Epidermal melanocyte (primary cell): Measurements from ENCODE around the gene MPPED1.

Experiments used
- DNase-seq: peaks from one replicate; pipeline ENCODE4 v3.0.0; 2011; ENCODE audit warnings: low spot score; ENCODE audit not compliant: insufficient read length

Gene MPPED1

DNA sequence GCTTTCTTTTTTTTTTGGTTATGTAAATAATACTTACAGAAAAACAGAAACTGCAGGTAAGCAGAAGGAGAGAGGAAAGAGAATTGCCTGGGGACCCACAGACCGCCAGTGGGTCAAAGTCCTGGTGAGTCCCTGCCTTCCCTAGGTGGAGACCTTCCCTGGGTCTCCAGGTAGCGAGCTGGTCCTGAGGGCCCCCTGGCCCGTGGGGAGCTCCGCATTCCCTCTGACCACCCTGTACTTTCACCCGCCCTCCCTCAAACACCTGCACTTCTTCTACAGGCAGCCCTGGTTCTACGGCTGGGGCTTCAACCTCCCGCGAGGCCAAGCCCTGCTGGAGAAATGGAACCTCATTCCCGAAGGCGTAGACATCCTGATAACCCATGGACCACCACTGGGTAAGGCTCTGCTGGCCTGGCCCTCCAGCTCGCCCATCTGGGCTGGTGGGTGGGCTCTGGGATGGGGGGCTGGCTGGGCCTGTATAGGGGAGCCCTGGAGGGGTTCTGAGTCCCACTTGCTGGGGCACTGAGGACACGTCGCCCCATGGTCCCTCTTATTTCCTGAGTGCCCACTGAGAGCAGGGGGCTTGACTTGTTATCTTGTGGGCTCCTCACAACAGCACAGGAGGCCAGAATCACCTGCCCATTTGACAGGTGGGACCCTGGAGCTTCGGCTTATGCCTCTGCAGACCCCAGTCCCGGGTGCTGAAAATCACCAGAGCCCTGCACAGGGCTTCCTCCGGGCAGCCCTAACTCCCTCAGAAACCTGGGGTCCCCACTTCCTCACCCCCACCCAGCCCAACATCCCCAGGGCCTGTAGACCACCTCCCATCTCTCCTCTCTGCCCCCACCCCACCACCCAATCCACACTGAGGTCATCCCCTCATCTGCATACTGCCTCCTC is 86.4 kb downstream of the MPPED1 start:
- DNase-seq, result no peak

DNA sequence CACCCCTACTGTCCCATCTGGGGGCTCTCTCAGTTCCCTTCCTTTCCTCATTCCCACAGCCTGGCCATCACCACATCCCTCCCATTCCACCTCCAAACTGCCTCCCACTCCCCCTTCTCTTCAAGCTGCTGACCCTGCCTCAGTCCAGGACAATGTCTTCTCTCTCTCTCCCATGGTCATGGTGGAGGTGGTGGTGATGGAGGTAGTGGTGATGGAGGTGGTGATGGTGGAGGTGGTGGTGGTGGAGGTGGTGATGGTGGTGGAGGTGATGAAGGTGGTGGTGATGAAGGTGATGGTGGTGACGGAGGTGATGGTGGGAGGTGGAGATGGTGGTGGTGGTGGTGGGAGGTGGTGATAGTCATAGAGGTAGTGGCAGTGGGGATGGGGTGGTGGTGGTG is 87.0 kb downstream of the MPPED1 start:
- DNase-seq, result no peak

DNA sequence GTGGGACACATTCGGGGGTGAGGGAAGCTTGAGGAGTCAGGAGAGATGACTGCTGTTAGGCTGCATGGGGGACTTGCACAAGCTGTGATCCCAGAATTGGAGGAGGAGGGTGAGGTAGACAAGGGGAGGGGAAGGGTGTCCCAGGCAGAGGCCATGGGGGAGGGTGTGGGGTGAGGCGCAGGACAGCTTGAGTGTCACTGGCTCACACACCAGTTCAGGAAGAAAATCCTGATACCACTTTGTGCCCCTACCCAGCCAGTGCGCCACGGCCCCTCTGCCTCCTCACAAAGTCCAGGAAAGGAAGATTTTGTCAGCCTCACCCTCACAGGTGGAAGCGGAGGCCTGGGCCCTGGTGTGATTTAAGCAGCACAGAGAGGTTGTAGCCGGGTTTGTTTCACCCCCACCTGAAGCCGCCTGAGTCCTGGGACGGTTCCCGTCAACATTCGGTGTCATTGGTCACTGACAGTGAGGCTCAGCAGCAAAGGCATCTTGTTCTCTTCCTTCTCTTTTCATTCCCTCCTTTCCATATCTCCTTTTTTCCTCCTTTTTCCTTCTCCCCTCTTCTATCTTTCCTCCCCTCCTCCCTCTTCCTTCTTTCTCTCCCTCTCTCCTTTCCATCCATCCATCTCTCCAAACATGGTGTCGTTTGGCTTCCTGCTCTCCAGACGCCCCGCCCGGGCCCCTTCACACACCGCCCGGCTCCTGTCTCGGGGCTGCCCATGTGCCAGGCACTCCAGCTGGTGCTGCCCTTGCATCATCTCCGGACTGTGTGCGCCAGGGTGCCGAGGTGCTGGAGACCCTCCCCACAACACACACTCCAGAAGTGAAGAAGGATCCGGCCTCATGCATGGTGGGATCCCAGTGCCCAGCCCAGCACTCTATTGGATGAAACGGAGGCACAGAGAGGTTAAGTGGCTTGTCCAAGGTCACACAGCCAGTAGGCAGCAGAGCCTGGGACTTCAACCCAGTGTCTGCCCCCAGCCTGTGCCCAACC is 89.3 kb downstream of the MPPED1 start:
- no peak for DNase-seq

DNA sequence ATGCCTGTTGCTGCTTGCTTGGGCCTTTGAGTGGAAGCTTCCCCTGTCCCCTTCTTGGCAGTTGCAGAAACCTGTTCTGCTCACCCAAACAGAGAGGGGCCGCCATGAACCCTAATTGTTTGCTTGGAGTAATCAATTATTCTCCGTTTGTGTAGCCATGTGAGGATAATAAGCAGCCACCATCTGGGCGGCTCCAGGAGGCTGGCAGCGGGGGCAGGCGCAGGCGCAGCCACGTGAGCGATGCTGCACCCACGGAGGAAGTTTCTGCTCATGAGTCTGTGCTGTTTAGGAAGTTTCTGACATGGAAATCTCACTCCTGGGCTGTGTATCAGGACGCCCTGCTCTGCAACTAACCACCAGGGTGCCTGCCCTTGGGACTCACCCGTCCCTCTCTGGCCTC is 90.1 kb downstream of the MPPED1 start:
- no peak for DNase-seq

DNA sequence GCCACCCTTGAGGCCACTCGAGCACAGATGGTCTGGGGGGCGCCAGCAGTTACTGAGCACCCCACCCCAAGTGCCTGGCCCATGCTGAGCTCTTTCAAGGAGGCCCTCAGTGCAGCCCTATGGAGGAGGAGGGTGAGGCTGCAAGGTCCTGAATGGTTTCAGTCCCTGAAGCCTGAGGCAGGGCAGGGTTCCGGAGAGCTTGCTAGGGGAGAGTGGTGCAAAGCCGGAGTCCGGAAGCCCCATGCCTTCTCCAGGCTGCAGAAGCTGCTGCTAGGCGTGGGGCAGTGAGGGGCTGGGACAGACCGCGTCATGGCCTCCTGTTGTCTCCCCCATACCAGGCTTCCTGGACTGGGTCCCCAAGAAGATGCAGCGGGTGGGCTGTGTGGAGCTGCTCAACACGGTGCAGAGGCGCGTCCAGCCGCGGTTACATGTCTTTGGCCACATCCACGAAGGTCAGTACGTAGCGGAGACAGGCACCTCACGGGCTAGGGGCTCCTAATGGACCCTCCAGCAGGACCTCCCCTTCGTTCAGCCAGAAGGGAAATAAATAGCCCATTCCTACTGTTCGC is 90.6 kb downstream of the MPPED1 start:
- DNase-seq, result no peak

DNA sequence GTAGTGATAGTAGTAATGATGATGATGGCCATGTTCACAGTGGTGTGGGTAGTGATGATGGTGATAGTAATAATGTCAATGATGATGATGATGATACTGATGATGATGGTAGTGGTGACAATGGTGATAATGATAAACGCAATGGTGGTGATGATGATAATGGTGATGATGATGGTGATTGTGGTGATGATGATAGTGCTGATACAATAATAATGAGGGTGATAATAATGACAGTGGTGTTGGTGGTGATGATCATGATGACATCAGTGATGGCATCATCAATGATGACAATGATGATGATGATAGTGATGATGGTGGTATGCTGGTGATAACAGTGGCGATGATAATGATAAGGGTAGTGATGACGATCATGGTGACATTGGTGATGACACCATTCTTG is 92.3 kb downstream of the MPPED1 start:
- no peak for DNase-seq

DNA sequence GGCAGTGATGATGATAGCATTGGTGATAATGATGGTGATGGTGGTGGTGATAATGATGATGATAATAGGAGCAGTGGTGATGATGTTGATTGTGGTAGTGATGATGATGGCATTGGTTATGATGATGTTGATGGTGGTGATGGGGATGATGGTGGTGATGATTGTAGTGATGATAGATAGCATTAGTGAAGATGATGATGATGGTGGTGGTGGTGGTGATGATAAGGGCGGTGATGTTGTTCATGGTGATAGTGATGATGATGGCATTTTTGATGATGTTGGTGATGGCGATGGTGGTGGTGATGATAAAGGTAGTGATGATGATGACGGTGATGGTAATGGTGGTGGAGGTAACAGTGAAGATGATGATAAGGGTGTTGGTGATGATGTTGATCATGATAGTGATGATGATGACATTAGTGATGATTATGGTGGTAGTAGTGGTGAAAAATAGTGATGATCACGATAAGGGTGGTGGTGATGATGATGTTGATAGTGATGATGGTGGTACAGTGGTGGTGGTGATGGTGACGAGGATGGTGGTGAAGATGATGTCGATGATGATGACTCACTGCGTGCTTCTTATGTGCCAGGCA is 93.0 kb downstream of the MPPED1 start:
- no peak for DNase-seq

DNA sequence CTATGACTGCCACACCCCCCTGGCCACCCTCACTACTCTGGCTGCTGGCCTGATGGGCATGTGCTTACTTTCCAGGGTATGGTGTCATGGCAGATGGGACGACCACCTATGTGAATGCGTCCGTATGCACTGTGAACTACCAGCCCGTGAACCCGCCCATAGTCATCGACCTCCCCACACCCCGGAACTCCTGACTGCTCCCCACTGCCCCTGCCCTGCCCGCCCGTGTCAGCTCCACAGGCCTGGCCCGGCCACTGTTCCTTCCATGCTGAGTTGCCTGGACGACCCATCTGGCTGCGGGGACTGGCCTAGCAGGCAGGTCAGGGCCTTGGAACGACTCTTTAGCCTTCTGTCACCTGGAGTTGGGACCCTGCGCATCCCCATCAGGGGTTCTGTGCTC is 93.6 kb downstream of the MPPED1 start:
- no peak for DNase-seq

DNA sequence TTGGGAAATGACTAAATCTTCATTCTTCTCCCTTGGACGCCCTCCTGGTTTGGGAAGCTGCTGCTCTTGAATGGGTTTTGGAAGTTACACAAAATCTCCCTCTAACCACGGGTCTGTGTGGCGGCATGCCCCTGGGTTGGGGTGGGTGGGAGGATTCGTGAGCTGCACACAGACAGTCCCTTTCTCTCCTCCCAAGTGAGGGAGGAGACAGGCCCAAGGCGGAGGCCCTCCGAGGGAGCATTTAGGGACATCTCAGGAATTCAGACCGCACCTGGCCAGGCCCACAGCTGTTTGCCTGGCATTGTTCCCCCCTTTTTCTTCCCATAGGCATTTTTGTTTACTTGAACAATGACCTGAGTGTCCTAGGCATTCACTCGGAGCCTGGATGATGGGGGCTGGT is 94.1 kb downstream of the MPPED1 start:
- DNase-seq, result no peak

DNA sequence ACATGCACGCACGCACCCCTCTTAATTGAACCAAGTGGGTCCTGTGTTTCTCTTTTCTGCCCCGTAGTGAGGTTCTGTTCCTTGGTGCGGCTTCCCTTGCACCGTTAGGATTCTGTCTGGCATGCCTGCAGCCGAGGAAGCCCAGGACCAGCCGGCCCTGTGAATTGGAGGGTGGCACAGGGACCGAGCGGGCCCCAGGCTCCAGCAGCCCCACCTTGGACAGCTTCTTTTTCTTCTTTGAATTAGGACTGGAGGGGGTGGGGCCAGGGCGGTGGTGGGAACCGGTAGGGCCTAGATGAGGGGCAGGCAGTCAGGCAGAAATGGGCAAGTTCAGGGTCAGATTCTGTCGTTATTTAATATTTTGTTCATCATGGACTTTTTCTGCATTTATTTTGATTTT is 94.7 kb downstream of the MPPED1 start:
- no peak for DNase-seq

DNA sequence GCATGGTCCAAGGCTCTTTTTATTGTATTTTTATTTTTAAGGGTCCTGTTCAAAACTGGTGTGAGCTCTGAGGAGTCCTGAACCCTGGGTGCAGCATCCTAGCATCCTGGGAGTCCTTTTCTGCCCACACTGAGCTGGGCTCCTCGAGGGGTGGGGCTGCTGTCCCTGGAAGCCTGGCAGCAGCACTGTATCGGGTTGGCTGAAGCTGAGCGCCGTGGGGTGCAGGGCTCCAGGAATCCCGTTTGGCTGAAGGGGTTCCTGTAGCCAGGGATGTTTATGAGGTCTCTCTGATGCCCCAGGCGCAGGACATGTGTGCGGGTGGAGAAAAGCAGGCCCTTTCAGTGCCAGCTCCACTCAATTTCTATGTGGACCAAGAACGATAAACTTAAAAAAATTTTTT is 95.4 kb downstream of the MPPED1 start:
- DNase-seq, result no peak

DNA sequence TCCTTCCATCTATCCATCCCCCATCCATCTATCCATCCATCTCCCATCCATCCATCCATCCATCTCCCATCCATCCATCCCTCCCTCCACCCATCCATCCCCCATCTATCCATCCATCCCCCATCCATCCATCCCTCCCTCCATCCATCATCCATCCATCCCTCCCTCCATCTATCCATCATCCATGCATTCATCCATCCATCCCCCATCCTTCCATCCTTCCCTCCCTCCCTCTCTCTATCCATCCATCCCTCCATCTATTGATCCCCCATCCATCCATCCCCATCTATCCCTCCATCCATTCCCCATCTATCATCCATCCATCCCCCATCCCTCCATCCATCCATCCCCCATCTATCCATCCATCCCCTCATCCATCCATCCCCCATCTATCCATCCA is 96.7 kb downstream of the MPPED1 start:
- no peak for DNase-seq

DNA sequence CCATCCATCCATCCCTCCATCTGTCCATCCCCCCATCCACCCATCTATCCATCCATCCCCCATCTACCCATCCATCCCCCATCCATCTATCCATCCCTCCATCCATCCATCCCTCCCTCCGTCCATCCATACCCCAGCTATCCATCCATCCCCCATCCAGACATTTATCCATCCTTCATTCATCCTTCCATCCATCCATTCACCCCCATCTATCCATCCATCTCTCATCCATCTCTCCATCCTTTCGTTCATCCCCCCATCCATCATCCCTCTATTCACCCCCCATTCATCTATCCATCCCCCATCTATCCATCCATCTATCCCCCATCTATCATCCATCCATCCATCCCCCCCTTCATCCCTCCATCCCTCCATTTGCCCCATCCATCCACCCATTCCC is 97.5 kb downstream of the MPPED1 start:
- no peak for DNase-seq

DNA sequence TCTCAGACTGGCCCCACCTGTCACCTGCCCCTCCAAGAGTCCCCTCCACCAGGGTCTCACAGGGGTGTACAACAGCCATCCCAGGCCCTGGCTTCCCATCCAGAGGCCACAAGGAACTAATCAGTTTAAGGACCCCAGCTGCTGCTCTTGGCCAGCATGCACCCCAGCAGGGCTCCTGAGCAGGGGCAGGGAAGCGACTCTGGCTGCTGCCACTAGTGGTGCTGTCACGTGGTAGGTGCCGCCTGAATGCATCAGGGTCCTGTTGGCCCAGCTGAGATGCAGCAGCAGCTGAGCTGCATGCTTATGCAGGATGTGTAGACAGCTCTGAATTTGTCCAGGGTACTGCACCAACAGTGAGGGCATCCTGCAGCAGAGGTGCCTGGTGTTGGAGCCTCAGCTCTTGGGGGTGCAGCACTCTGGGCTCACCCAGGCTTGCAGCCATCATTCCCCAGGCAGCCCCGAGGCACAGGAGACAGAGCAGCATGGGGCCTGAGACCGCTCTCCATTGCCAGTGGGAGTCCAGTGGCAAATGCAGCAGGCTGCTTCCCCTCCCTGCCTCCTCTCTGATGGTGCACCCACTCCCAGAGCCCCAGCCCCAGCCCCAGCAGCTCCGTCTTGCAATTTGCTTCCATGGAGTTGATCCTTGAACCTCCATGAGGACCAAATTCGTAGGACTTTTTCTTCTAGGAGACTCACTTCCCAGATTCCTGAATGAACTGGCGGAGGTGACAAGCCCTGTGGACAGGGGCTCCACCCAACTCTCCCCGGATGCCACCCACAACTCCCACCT is 98.7 kb downstream of the MPPED1 start:
- no peak for DNase-seq

DNA sequence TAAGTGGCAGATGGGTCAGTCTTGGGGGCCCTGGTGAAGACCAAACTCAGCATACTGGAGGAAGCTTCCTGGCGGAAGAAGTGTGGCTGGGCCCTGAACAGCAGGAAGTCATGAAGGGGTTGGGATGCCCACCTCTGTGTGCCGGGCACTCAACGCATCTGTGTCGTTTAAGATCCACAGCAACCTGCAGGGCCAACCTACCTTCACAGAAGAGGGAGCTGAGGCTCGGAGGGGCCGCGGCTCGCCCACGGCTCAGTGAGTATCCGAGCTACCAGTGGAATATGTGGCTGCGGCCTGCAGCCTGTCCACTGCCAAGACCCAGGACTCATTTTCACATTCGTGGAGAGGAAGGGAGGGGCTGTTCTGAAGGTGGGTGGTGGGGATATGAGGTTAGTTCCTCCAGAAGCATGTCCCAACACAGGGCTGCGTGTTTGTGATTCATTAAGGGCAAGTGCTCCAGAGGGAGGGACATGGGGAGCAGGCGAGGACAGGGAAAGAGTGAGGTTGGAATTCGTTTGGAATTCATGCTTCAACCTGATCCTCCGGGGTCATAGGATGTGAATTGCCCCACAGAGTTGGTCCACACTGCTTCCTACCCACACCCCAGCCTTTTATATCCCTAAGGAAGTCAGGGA is 99.6 kb downstream of the MPPED1 start:
- DNase-seq, result no peak

DNA sequence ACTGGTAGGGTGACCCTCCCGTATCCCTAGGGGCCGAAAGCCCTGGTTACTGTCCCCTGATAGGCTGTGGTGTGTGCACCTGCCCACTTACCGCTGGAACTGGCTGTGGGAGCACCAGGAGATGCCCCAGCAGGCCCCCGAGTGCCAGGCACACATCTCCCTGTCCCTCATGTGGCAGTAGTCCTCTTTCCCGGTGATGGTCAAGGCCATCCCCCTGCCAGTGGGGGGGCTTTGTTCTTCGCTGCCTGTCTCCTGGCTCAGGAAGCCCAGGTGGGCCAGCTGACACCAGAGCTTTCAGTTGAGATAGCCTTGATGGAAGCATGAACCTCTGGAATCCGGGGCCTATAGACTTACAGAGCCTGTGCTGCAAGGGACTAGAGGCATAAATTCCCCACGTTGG is 100.5 kb downstream of the MPPED1 start:
- DNase-seq, result no peak

DNA sequence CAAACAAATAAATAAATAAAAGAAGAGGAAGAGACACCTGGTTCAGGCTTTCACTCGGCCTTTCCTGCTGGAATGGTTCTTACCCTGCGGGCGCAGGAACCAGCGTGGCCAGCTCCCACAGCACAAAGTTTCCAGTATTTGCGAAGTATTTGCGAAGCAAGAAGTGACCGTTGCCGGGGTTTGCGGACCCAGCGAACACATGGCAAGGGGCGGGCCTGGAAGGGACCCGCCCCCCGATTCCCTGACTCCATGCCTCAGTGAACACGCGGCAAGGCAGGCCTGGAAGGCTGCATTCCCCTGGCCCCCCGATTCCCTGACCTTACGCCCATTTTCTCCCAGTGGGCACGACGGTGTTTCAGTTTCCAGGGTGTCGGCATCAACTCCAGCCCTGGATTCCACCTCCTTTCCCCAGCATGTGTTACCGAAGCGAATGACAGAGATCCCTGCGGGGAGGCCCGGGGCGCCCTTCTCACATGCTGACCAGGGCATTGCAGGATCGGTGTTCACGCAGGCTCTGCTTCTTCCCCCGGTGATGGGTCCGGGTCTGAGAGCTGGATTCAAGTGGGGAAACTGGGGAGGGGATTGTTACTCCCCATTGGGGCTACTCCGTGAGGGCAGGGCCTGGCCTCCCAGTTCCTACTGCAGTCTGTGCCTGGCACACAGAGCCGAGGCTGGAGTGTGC is 102.8 kb downstream of the MPPED1 start:
- DNase-seq, result no peak

DNA sequence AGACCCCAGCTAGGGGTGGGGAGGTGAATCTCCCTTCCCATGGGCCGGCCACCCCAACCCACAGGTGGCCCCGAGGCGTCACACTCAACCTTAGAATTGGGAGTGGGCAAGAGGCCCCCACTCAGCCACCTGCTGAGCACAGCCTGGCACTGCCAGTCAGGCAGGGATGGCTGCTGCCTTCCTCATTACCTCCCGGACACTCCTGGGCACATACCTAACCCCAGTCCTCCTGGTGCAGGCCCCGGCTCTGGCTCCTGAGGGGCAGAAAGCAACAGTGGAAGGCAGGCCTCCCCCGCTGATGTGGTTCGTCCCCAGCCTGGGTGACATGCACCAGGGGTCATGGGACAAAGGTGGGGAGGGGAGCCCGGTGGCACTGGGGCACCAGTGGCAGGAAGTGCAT is 103.6 kb downstream of the MPPED1 start:
- no peak for DNase-seq

DNA sequence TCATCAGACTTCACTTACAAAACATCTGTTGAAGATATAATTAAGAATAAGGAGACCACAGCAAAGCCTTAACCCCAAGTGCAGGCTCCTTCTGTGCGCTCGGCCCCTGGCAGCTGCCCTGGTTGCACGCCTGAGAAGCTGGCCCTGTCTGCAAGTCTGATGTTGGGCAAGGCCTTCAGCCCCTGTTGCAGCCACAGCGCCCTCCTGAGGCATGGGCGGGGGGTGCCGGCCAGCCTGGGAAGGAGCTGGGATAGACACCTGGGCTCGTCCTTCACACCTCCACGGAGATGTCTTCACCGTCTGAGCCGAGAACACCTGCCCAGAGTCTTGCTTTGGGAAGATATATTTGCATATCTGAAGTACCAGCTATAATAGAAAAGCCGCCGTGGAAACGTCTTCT is 104.1 kb downstream of the MPPED1 start:
- no peak for DNase-seq

DNA sequence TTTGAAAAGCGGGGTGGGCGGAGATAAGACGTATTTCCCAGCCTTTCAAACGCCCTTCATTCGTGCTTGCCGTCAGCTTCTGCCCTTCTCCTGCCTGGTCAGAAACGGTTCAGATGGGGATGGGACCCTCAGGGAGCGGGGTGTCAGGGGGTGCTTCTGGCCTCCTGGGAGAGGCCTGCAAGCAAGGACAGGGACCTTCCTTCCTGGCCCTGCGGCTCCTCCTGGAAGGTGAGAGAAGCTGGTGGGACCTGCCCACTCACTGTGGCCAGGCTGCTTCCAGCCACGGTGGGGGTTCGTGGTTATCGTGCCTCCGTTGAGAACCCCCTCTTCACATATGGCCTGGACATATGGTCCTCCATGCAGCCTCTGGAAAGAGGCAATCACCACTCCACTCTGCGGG is 104.6 kb downstream of the MPPED1 start:
- no peak for DNase-seq
